KOPT-K1 (cell line): ENCODE results near the gene UXS1.

Experiments used
- H3K27ac ChIP-seq: fragments of 200-600 bp; sonication (generic); 2 replicates; pipeline ENCODE4 v1.5.1; 2016; ENCODE audit warnings: antibody characterized with exemption, mild to moderate bottlenecking, low read depth, low read length; ENCODE audit not compliant: poor library complexity, severe bottlenecking
- H3K36me3 ChIP-seq: fragments of 200-600 bp; sonication (generic); 2 replicates; pipeline ENCODE4 v1.5.1; 2017; ENCODE audit warnings: antibody characterized with exemption, mild to moderate bottlenecking, low read length, moderate library complexity; ENCODE audit not compliant: insufficient read depth
- H3K9me3 ChIP-seq: fragments of 200-600 bp; sonication (generic); 2 replicates; pipeline ENCODE4 v1.5.1; 2017; ENCODE audit warnings: antibody characterized with exemption, low read length, mild to moderate bottlenecking; ENCODE audit not compliant: insufficient read depth, poor library complexity, severe bottlenecking

UXS1 gene

GRCh38 chr2:106195981-106196380 is 1.9 kb upstream of the UXS1 start:
- Histone ChIP-seq H3K27ac (no peak overlapping the region), H3K9me3 (no peaks in the 10 kb centered on the region), H3K36me3 (peaks cover 4% of the 10 kb centered on the region; the same call in 1 of the 2 replicates)

- H3K36me3 ChIP-seq: peaks cover 4% of the 10 kb centered on the region; the same call in 1 of the 2 replicates
- no peak overlapping the region for H3K27ac ChIP-seq
- no peaks in the 10 kb centered on the region for H3K9me3 ChIP-seq
These were observed 1.4 kb upstream of the UXS1 start for GRCh38 chr2:106195456-106195855.

DNA sequence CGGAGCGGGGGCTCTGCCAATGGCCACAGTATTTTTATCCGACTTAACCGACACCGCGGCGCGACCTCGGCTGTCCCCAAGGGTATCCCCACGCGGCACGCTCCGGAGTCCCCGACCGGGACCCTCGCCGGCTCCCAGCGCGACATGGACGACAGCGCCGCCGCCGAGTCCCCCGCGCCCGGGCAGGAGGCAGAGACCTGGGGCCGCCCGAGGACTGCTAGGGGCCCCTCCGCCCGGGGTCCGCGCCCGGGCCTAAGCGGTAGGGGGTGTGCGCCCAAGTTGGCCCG is 468 bp downstream of the UXS1 start:
- H3K9me3 ChIP-seq: no peaks in the 10 kb centered on the region
- peaks cover 22% of the 10 kb centered on the region for H3K36me3 ChIP-seq
- H3K27ac ChIP-seq: peak overlapping the region; percentile 78

DNA sequence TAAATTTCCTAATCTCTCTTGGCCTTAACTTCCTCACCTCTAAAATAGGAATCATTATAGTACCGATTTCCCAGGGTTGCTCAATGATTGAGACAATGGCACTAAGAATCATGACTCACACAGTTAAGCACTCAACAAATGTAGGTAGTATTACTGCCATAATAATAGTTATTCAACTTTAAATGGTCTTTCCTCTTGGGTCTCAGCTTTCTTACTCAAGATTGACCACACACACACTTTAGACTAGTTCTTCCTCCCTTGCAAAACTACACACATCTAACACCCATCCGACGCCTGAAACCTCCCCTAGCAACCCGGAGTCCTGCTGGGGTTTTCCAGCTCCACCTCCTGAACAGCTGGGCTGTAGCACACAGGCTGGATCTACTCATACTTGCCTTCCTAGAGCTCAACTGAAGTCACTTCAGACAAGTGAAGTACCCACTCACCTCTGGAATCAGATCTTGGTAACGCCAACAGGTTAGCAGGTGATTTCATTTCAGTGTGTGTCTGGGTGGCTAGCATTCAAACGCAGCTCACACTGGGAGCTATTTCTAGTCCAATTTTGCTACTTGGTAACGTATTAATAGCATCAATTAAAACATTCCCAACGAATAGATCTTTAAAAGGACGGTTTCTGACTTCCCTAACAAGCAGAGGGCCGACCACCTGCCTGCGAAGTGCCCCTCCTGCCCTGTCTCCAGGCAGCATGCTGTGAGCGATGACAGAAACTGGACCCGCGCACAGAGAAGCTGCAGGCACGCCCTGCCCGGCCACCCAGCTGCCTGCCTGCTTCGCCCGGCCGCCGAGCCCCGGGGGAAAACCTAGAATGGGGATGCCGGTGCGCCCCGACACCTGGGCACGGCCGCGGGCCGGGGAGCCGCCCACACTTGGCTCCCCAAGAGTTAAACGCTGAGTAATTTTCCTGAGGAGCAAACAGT is 1.1 kb downstream of the UXS1 start:
- peaks cover 28% of the 10 kb centered on the region for H3K36me3 ChIP-seq
- no peaks in the 10 kb centered on the region for H3K9me3 ChIP-seq
- peak overlapping the region; percentile 78 for H3K27ac ChIP-seq

DNA sequence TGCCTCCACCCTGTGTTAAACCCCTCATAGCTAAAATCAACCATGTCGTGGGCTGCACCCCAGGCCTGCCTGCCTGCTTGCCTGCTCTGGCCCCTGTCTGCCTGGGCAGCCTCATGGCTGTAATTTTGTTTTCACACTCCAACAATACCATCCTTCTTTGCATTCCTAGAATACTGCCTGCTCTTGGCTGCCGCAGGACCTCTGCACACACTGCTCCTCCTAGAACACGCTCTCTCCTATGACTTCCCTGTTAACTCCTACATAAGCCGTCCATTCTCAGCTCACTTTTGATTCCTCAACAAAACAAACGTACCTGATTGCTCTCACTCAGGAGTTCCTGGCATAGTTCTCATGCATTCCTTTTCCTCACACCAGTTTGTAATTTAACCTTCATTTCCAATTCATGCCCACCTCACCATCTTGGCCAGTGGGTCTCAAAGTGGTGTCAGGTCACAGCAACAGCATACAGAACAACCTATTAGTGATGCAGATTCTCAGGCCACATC is 2.5 kb downstream of the UXS1 start:
- Histone ChIP-seq H3K9me3 (no peaks in the 10 kb centered on the region), H3K27ac (no peak overlapping the region)

DNA sequence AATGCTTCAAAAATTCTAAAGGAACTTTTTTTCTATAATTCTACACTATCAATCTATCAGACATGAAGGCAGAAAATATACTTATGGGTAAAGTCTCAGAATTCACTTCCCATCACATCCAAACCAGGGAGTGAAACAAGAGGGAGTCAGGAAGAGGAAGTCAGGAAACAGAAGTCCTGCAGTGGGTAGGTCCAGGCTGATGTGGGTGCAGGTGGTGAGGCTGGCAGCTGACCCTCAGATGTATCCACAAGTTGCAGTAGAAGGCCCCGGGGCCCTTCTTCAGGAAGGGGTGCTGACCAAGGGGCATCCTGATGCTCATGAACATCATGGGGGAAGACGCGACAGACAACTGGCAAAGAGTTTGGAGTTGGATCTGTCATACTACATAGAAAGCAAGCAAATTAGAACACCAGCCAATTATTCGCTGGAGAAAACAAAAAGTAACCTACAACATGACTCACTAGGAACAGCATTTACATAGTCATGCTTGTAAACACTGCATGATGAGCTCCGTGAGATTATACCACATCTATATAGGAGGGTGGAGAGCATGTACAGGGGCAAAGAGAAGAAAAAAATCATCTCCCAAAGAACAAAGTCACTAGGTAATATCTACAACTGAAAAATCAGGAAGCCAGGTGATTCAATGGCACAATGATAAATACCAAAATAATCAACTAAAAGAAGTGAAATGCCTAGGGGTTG is 4.2 kb downstream of the UXS1 start:
- peaks cover 35% of the 10 kb centered on the region for H3K36me3 ChIP-seq
- no peaks in the 10 kb centered on the region for H3K9me3 ChIP-seq
- H3K27ac ChIP-seq: no peak overlapping the region

More for the DNA sequence above, 2.5 kb downstream of the UXS1 start:
- peaks cover 30% of the 10 kb centered on the region for H3K36me3 ChIP-seq

GRCh38 chr2:106189325-106189724 is 4.8 kb downstream of the UXS1 start:
- Histone ChIP-seq H3K27ac (no peak overlapping the region), H3K36me3 (peaks cover 35% of the 10 kb centered on the region), H3K9me3 (no peaks in the 10 kb centered on the region)

- H3K36me3 ChIP-seq: peaks cover 35% of the 10 kb centered on the region
- H3K9me3 ChIP-seq: no peaks in the 10 kb centered on the region
- no peak overlapping the region for H3K27ac ChIP-seq
These were observed 6.7 kb downstream of the UXS1 start for GRCh38 chr2:106187273-106187891.

DNA sequence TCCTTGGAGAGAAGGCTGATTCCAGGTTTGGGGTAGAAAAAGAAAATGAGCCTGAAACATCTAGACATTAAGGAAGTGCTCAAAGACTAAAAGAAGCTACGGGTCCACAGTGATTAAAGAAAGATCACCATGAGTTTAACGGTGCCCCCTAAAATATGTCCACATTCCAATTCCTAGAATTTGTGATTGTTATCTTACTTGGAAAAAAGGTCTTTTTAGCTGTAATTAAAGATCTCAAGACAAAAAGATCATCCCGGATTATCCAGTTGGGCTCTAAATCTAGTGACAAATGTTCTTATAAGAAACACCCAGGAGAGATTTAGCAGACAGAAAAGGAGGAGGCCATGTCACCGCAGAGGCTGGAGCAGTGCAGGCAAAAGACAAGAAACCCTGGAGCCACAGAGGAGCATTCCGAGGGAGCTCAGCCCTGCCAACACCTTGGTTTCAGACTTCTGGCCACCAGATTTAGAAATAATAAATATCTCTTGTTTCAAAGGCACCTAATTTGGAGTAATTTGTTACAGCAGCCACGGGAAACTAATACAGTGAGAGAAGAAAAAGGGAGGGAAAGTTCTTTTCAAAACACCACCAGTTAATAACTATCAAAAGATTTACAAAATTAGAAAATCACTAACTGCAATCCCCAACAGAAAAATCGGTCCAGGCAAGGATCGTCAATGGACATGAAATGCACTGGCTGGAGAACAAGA is 8.5 kb downstream of the UXS1 start:
- Histone ChIP-seq H3K9me3 (no peaks in the 10 kb centered on the region), H3K36me3 (peaks cover 31% of the 10 kb centered on the region), H3K27ac (no peak overlapping the region)

- Histone ChIP-seq H3K36me3 (peaks cover 26% of the 10 kb centered on the region), H3K27ac (no peak overlapping the region), H3K9me3 (no peaks in the 10 kb centered on the region)
These were observed 9.2 kb downstream of the UXS1 start for GRCh38 chr2:106184857-106185256.

DNA sequence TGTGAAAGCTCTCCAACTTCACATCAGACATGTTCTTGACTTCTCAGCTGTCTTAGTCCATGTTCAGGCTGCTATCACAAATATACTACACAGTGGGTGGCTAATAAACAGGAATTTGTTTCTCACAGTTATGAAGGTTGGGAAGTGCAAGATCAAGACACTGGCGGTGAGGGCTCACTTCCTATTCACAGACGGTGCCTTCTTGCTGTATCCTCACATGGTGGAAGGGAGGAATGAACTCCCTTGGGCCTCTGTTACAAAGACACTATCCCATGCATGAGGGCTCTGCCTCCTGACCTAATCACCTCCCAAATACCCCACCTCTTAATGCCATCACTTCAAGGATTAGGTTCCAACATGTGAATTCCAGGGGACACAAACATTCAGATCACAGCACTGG is 9.7 kb downstream of the UXS1 start:
- H3K27ac ChIP-seq: no peak overlapping the region
- H3K9me3 ChIP-seq: no peaks in the 10 kb centered on the region
- peaks cover 21% of the 10 kb centered on the region for H3K36me3 ChIP-seq

DNA sequence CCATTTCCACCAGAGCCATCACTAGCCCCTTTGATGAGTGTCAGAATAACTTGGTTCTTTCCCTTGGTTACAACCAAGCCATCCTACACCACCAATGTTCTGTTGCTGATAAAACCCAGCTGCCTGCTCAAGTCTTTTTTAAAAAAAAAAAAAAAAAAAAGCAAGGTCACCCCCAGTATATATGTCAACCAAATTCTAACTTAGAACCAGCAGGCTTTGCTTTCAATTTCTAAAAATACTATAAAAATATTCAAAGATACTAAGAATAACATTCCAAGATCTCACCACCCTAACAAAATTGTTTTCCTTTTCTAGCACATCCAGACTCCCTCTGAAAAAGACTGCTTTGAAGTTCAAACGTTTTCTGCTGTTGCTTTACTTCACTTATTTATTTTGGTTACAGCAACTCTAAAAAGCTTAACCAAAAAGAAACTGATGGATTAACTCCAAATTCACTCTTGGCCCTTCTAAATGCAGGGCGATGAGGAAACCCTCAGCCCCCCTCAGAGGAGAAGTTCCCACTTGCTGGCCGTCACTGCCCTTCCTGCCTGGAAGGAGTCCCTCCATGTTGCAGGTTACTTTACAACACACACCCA is 10.9 kb downstream of the UXS1 start:
- no peaks in the 10 kb centered on the region for H3K9me3 ChIP-seq
- H3K36me3 ChIP-seq: peaks cover 11% of the 10 kb centered on the region
- H3K27ac ChIP-seq: peak overlapping the region; percentile 21

DNA sequence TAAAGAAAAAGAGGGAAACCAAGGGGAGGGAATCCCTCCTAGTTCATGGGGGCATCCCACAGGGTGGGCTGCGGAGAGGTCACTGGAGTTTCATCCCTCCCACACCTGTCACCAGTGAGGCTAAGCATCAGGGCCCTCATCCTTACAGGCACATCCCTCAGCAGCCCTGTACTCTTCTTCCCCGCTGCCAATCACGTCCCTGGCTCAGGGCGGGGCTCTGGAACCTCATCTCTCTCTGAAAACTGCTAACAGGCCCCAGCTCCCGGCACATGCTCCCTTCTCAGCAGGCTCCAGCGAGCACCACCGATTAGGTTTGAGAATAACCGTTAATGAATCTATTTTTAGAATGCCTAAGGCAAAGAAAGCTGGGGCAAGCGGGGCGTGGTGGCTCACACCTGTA is 13.0 kb downstream of the UXS1 start:
- peaks cover 17% of the 10 kb centered on the region for H3K36me3 ChIP-seq
- no peaks in the 10 kb centered on the region for H3K9me3 ChIP-seq
- H3K27ac ChIP-seq: no peak overlapping the region

- Histone ChIP-seq H3K9me3 (no peaks in the 10 kb centered on the region), H3K36me3 (peaks cover 19% of the 10 kb centered on the region), H3K27ac (no peak overlapping the region)
These were observed 13.5 kb downstream of the UXS1 start for GRCh38 chr2:106180602-106181001.
